Hematopoietic multipotent progenitor cell treated with erythropoietin and hydrocortisone succinate and interleukin-3 and kit ligand, for 17 days (in vitro differentiated cells): ENCODE results near the gene ITGB6.
"Not testable (repeated sequence)": the region's sequence is repeated elsewhere in the genome, so short reads cannot be mapped to it uniquely, and the experiment has no call there.

ENCODE experiments used
- DNase-seq: peaks from one replicate; pipeline ENCODE4 v3.0.0-alpha.2; 2015; ENCODE audit warnings: low spot score

Gene ITGB6

GRCh38 chr2:160139991-160140390, 60.1 kb downstream of the ITGB6 start:
- no peak for DNase-seq

- DNase-seq: no peak
These were observed 60.7 kb downstream of the ITGB6 start for GRCh38 chr2:160139350-160139749.

GRCh38 chr2:160138406-160138805, 61.7 kb downstream of the ITGB6 start:
- no peak for DNase-seq

GRCh38 chr2:160137464-160137863, 62.6 kb downstream of the ITGB6 start:
- DNase-seq: no peak

- DNase-seq: no peak
These were observed 67.3 kb downstream of the ITGB6 start for GRCh38 chr2:160132761-160133160.

- no peak for DNase-seq
These were observed 73.3 kb downstream of the ITGB6 start for GRCh38 chr2:160126756-160127155.

- no peak for DNase-seq
These were observed 73.8 kb downstream of the ITGB6 start for GRCh38 chr2:160126315-160126714.

- no peak for DNase-seq
These were observed 74.2 kb downstream of the ITGB6 start for GRCh38 chr2:160125828-160126227.

GRCh38 chr2:160125366-160125765, 74.7 kb downstream of the ITGB6 start:
- DNase-seq: no peak

GRCh38 chr2:160124571-160124970, 75.5 kb downstream of the ITGB6 start:
- DNase-seq: no peak

GRCh38 chr2:160114721-160115120, 85.4 kb downstream of the ITGB6 start:
- not testable (repeated sequence) for DNase-seq

- no peak for DNase-seq
These were observed 86.1 kb downstream of the ITGB6 start for GRCh38 chr2:160114020-160114419.

- no peak for DNase-seq
These were observed 87.9 kb downstream of the ITGB6 start for GRCh38 chr2:160111951-160112798.

GRCh38 chr2:160110674-160111239, 89.3 kb downstream of the ITGB6 start:
- no peak for DNase-seq

GRCh38 chr2:160109939-160110673, 90.0 kb downstream of the ITGB6 start:
- peak; percentile 12 for DNase-seq

- DNase-seq: no peak
These were observed 90.8 kb downstream of the ITGB6 start for GRCh38 chr2:160109243-160109642.

GRCh38 chr2:160108646-160109045, 91.4 kb downstream of the ITGB6 start:
- no peak for DNase-seq

- DNase-seq: no peak
These were observed 94.7 kb downstream of the ITGB6 start for GRCh38 chr2:160105366-160105765.

GRCh38 chr2:160104115-160104514, 96.0 kb downstream of the ITGB6 start:
- DNase-seq: no peak

- DNase-seq: no peak
These were observed 102.7 kb downstream of the ITGB6 start for GRCh38 chr2:160097326-160097725.

GRCh38 chr2:160096409-160096808, 103.7 kb downstream of the ITGB6 start:
- DNase-seq: no peak

- DNase-seq: no peak
These were observed 107.6 kb downstream of the ITGB6 start for GRCh38 chr2:160092445-160092844.

GRCh38 chr2:160091381-160091780, 108.7 kb downstream of the ITGB6 start:
- no peak for DNase-seq
